KBM-7 (cell line): ENCODE data around the gene JPH3.
"Not testable (repeated sequence)": the region's sequence is repeated elsewhere in the genome, so short reads cannot be mapped to it uniquely, and the experiment has no call there.

ENCODE experiments used
- DNase-seq: peaks from one replicate; pipeline ENCODE4 v3.0.0-alpha.2; 2015
- in situ Hi-C: fragments of 300-500 bp; cut with MboI; formaldehyde crosslinking; loops from 2 replicates; pipeline ENCODE4 v1.14.3; 2020; ENCODE audit warnings: low sequenced_read_pairs, low pct_unique_long_range_greater_than_20kb, mixed read lengths

Gene JPH3

DNA sequence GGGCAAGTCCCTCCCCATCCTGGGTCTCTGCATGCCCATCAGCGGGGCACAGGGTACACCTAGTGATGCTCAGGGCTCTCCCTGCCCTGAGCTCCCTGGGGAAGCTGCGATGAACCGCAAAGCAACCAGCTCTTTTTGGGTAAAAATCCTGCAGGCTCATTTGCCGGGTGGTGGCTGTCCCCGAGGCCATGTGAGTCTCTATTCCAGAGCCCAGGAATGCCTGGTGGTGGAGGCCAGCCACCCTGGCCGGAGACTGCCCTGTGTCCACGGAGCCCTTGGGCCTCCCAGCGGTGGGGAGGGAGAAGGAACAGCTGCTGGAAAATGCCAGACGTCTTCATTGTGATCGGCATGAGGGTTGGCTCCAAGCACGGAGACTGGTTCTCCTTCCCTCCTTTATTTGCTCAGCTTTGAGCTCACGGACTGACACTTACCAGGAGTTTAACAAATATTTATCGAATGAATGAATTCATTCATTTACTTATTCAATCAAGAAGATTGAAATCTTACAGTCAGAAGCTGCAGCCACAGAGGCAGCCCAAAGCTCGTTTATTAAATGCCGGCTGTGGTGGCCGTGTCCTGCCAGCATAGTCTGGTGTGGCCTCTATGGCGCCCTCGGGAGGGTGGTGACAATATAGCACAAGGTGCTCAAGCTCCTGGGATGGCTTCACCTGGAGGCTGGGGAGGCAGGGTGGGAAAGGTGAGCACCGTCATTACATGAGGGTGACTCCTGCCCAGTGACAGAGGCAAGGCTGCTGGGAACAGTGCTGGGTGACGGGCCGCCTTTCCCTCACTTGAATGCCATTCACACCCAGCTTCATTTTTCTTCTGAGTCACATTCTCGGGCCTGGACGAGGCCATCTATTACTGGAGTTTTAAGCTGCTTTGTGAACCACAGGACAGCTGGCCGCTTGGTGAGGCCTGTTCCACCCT lies 31.1 kb upstream of the JPH3 start:
- DNase-seq = no peak
- in situ Hi-C loops = no loop called here

GRCh38 chr16:87571868-87572244 lies 30.5 kb upstream of the JPH3 start:
- in situ Hi-C loops = no loop called here
- DNase-seq = no peak

DNA sequence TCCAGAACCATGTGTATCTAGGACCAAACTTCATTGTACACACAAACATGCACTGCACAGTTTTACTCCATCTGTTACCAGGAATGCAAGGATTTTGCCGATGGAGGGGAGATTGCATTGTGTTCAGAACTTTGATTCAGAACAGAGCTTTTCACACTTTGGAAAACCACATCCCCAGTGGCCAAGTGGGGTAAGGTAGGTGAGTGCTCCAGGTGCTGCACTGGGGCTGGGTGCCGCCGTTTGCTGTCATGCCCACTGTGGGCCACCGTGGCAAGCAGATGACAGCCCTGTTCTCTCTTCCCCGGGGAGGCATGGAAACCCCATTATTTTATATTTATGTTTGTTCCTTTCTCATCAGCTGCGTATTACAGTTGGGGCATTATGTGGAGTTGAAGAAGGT lies 29.3 kb upstream of the JPH3 start:
- no peak for DNase-seq
- in situ Hi-C loops = no loop called here

DNA sequence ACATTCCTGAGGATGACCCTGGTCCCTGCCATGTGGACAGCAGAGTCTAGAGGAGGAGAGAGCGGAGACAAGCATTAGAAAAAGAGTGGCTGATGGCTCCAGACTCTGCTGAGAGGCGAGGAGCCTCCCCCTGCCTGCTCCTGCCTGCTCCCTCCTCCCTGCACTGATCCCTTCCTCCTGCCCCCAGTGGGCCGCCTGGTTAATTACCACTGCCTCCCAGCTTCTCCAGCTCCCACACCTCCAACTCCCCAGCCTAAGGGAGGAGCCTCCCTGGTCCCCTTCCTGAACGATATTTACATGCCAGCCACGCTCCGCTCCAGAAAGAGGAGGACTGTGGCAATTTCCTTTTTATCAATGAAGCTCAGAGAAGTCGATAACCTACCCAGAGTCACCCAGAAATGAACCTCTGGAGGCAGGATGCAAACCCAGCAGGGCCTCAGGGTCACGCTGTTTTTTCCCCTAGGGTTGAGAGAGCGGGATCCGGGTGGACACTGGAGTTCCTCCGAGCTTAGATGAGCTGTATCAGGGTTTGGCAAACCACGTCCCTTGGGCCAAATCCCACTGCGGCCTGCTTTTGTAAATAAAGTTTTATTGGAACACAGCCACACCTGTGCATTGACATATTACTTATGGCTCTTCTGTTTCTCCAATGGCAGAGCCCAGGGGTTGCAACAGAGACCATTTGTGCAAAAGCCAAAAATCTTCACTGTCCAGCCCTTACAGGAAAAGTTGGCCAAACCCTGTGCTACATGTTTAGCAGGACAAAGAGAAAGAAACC lies 27.1 kb upstream of the JPH3 start:
- peak; percentile 41 for DNase-seq
- in situ Hi-C loops = no loop called here

- in situ Hi-C loops = no loop called here
These were observed 26.1 kb upstream of the JPH3 start for GRCh38 chr16:87576171-87576570.

DNA sequence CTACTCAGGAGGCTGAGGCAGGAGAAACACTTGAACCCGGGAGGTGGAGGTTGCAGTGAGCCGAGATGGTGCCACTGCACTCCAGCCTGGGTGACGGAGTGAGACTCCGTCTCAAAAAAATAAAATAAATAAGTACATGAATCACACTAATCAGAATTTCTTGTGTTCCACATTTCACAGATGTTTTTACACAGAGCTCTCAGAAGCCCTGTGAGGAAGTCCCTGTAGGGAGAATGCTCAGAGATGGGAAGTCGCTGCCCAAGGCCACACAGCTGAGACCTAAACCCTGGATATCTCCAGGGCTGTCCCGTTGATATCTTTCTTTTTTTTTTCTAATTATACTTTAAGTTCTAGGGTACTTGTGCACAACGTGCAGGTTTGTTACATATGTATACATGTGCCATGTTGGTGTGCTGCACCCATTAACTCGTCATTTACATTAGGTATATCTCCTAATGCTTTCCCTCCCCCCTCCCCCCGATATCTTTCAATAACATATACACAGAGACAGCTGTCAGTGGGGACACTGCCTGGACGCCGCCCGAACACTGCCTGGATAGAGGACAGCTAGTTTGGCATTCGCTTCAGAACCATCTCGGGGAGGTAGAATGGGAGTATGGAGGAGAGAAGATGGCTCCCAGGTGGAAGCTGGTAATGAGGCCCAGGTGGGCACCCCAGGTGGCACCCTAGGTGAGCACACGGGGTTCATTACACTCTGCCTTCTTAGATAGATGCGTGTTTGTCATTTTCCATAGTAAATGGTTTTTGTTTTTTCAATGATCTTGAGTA lies 24.0 kb upstream of the JPH3 start:
- DNase-seq = not testable (repeated sequence)

More at GRCh38 chr16:87576171-87576570, 26.1 kb upstream of the JPH3 start:
- DNase-seq = no peak

GRCh38 chr16:87579691-87580090 lies 22.6 kb upstream of the JPH3 start:
- DNase-seq = no peak
- in situ Hi-C loops = no loop called here

More for the DNA sequence above, 24.0 kb upstream of the JPH3 start:
- in situ Hi-C loops = not testable (repeated sequence)

DNA sequence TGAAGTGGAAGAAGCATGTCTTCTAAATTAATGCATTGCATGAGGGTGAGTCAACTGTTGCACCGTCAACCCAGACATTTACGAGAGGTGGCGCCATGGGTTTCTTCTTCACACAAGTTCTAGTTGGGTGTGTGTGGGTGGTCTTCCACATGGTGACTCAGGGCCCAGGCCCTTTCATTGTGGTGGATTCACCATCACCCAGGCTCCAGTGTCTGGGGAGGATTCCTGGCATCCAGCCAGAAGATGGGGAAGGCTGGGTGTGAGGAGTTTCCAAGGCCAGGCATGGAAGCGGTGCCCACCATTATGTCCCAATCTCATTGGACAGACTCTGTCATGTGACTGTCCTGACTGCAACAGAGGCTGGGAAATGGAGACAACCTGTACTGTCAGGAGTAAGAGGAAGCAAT lies 21.4 kb upstream of the JPH3 start:
- in situ Hi-C loops = no loop called here
- DNase-seq = no peak

- DNase-seq = no peak
- in situ Hi-C loops = no loop called here
These were observed 20.5 kb upstream of the JPH3 start for GRCh38 chr16:87581857-87582215.

DNA sequence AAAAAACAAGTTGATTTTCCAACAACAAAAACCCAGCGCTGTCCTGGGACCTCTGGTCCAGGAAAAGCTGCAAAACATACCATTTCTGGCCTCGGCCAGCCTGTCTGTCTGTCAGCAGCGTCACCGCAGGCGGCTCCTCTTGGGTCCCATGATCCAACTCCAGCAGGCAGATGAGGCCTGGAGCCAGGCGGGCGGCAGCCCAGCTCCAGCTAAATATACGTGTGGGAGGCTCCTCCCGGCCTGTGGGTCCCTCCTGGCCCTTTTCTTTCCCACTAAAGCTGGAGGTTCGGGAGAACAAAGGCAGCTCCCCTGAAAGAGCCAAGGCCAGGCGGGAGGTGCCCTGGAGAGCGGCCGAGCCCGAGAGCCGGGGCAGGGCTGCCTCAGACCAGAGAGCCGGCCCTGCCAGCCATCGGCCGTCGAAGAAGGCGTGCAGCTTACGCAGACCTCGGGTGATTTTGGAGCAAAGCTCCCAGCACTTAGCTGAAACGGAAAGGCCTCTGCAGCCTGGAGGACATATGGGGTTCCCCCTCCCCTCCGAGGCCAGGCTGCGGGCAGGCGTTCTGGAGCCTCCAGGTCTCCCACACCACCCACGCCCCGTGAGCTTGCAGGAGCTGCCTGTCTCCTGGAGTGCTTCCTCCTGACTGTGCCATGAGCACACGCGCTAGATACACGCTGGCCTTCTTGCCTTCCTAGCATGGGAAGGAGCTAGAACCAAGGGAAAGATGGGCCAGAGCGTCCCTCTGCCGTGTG lies 19.9 kb upstream of the JPH3 start:
- in situ Hi-C loops = no loop called here
- DNase-seq = no peak

DNA sequence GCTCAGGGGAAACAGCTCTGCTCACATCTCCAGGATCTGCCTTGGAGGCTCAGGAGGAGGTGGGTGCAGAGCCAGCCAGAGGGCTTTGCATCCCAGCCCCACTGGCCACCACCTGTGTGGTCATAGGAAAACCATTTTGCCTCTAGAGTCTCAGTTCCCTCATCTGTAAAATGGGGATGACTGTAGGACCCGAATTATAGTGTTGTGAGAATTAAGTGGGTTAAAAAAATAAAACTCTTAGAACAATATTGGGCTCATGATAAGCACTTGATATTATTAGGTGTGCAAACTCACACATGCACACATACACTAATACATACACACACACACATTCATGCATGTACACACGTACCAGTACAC lies 19.4 kb upstream of the JPH3 start:
- in situ Hi-C loops = no loop called here
- no peak for DNase-seq

GRCh38 chr16:87583453-87584131 lies 18.7 kb upstream of the JPH3 start:
- no peak for DNase-seq
- in situ Hi-C loops = no loop called here

GRCh38 chr16:87584271-87584670 lies 18.0 kb upstream of the JPH3 start:
- in situ Hi-C loops = no loop called here
- no peak for DNase-seq

DNA sequence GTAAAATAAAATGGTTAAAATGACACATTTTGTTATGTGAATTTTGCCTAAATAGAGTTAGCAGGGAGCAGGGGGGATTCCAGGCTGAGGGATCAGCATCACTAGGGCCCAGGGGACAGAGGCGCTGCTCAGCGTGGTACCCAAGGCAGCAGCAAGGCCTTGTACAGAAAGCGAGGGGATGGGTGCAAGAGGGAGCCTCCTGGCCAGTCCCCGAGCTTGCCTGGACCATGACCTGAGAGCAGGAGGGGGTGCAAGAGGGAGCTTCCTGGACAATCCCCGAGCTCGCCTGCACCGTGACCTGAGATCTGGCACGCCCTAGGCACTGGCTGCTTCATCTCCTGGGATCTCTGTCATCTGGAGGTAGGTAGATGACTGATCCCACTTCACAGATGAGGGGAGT lies 17.3 kb upstream of the JPH3 start:
- in situ Hi-C loops = no loop called here

DNA sequence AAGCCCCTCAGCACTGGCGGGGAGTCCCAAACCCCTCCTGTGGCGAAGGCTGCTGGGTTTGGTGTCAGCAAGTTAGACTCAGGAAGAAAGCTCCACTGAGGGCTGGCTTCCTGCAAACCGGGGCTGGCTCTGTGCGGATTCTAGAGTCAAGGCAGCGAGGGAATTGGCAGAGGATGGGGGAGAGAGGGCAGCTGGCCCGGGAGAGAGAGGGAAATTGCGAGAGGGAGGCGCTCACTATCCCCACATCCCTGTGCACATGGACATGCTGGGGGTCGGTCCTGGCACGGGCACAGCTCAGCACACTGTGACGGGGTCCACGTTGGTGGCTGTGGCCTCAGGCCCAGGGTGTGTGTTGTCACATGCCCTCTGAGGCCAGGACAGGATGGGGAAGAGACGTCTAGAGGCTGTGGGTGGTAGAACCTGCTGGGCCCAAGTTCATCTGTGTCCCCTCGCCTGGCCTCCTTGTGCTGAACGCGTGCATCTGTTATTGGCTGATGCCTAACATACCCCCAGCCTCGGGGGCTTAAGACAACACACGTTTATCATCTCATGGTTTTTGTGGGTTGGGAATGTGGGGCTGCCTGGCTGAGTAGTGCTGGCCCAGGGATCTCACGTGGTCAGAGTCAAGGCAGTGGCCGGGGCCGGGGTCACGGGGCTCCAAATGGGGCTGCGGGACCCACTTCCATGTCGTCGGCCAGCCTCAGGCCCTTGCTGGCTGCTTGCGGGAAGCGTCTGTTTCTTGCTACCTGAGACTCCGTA lies 16.7 kb upstream of the JPH3 start:
- DNase-seq = no peak
- in situ Hi-C loops = no loop called here

More for the DNA sequence above, 17.3 kb upstream of the JPH3 start:
- no peak for DNase-seq

- no peak for DNase-seq
- in situ Hi-C loops = no loop called here
These were observed 16.0 kb upstream of the JPH3 start for GRCh38 chr16:87586201-87586782.

DNA sequence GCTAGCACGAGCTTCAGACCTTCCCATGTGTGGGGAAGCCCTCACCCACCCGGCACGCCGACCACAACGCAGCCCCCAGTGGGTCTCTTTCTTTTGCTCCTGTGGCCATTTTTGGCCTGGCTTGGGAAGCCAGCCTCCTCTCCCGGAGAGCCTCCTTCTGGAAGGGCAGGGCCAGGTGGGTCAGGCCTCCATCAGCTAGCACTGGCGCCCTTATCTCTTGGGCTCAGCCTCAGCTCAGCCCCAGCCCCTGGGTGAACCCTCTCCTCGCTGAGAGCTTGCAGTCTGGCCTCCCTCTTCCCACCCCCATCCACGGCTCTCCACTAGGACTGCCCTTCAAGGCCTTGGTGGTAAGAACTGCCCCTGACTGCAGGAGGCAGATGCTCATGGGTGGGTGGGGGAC lies 14.7 kb upstream of the JPH3 start:
- DNase-seq = no peak
- in situ Hi-C loops = no loop called here
